GM18909 (cell line): ENCODE data around the gene FAM120A.
"Not testable (repeated sequence)": the region's sequence is repeated elsewhere in the genome, so short reads cannot be mapped to it uniquely, and the experiment has no call there.

ENCODE experiments used
- ATAC-seq: cut with Tn5 transposase; IDR thresholded peaks from one replicate; pipeline ENCODE4 v1.9.1; 2021; ENCODE audit warnings: mild to moderate bottlenecking; ENCODE audit not compliant: unreplicated experiment, poor library complexity

The FAM120A gene

GRCh38 chr9:93507768-93508167 is 56.3 kb downstream of the FAM120A start:
- no peak for ATAC-seq

DNA sequence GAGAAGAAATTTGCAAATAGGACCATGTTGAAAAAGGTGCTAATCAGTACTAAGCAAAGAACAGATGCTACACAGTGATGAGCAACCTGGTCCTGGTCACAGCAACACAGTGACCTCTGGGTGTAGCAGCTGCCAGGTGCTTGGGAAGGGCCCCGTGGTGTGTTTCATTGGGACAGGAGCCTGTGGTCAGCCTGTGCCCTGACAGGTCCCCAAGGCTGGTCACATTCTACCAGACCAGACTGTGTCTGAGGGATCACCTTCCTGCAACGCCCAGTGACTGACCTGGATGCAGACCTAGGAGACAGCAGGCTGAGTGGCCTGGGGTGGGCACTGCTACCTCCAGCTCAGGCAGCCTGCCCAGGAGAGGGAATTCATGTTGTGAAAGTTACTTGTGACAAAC is 56.7 kb downstream of the FAM120A start:
- ATAC-seq, result no peak

DNA sequence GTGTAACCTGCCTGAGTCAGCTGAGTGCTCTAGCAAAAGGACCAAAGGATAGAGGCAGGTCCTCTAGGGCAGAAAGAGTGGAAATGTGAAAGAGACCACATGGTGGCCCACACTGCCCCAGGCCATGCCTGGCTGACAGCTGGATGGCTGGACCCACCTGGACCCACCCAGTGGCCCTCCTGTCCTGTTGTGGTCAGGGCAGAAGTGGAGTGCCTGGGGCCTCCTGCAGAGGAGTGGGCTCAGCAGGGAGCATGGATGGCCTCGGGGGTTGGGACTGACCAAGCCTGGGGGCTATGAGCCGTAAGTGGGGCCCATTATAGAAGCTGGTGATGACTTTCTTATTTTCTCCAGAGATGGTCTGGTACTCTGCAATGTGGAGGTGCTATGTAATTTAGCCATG is 57.6 kb downstream of the FAM120A start:
- ATAC-seq, result no peak

- ATAC-seq, result no peak
Observed at GRCh38 chr9:93510041-93510440, 58.6 kb downstream of the FAM120A start.

- not testable (repeated sequence) for ATAC-seq
Observed at GRCh38 chr9:93511228-93511627, 59.7 kb downstream of the FAM120A start.

DNA sequence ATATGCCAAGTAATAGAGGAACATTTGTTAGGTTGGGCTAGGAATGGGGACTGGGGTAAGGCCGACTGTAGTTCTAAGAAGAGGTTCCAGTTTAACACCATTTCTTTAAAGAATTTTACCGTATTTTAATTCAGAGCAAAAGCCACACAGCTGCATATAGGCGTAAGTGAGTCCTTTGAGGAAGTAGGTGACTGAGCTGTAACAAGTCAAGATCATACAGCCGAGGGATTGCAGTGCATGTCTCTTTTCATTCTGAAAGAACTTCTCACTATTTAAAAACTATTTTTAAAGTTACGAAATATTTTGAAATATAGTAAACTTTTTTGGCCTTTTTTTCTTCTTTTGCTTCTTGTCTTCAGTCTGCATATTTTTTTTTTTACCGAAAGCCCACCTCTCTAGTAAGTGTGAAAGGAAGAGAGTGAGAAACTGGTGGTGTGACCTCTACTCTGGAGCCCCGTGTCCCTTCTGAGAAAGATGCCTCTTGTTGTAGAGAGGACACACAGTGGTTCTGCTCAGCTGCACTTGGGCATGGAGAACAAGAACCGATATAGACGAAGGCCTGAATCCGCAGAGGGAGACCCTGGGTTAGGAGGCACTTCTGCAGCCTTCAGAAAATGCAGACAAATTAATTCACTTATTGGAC is 60.8 kb downstream of the FAM120A start:
- ATAC-seq, result not testable (repeated sequence)

GRCh38 chr9:93513606-93514005 is 62.1 kb downstream of the FAM120A start:
- ATAC-seq, result no peak

GRCh38 chr9:93517331-93517730 is 65.8 kb downstream of the FAM120A start:
- ATAC-seq, result no peak

GRCh38 chr9:93520523-93520922 is 69.0 kb downstream of the FAM120A start:
- no peak for ATAC-seq

DNA sequence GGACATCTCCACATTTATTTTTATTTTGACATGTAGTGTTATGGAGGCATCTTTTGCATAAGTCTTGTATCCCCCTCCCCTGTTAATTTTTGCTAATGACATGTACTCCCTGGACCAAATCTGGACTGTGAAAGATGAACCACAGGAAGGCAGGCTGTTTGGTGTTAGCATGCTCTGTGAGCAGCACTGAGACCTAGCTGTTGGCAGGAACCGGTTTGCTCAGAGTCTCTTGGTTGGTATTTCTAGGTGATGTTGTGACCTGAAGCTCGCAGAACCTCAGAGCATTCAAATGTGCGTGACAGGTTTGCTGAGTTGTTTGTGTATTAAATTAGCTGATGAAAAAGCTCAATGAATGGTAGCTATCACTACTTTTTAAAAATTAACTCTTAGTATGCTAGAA is 71.3 kb downstream of the FAM120A start:
- ATAC-seq, result no peak

- ATAC-seq, result no peak
Observed at GRCh38 chr9:93523518-93524144, 72.1 kb downstream of the FAM120A start.

GRCh38 chr9:93525476-93525875 is 74.0 kb downstream of the FAM120A start:
- no peak for ATAC-seq

DNA sequence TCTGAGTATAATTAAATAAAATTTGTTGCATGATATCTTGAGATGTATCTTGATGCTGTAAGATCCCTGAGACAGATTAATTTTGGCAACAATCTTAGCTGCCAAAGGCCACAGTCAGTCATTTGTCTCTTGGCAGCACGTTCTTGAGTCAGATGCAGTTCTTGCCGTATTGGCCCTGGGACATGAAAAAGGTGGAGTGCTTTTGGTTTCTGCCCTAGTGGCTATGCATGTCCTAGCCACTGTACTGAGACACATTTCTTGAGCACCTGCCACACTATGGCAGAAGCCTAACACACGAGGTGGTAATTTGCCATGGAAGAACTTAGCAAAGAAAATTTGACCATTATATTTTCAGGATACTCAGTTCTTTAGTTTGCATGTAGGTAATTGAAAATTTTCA is 79.9 kb downstream of the FAM120A start:
- ATAC-seq, result no peak

GRCh38 chr9:93532141-93532540 is 80.7 kb downstream of the FAM120A start:
- no peak for ATAC-seq

GRCh38 chr9:93533863-93534262 is 82.4 kb downstream of the FAM120A start:
- ATAC-seq, result no peak

DNA sequence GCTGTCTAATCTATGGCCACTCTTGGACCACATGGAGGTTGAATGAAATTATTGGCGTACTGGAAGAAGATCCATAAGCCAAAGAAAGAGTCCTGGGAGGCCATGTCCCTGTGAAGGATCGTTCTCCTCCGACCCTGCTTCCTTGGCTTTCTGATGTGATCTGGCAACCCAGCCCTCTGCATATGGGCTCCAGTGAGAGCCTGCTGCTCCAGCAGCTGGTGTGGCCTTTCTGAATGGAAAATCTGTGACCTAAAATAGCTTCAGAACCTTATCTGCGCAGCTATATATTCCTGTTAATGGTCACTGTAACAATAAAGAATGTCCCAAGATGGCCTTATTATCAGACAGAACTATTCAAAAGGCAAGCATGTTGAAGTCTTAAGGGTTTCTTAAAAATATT is 84.7 kb downstream of the FAM120A start:
- no peak for ATAC-seq

DNA sequence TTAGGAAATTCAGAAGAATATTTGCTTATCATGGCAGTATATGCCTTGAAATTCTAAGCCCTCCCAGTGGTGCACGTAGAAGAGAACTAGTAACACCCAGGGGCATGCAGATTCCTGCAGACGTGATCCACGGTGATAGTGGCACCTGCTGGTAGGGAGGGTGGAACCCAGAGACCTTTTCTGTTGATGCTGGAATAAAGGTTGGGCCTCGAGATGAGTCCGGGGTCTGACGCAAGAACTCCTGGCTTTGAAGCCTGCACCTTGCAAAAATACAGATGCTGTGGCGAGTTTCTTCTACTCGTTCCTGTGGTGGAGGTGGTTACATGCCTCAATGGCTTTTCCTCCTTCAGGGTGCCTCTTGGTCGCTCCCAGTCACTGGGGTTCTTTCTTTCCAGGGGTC is 85.4 kb downstream of the FAM120A start:
- ATAC-seq, result no peak

- no peak for ATAC-seq
Observed at GRCh38 chr9:93540305-93540704, 88.8 kb downstream of the FAM120A start.

GRCh38 chr9:93541005-93541404 is 89.5 kb downstream of the FAM120A start:
- no peak for ATAC-seq

DNA sequence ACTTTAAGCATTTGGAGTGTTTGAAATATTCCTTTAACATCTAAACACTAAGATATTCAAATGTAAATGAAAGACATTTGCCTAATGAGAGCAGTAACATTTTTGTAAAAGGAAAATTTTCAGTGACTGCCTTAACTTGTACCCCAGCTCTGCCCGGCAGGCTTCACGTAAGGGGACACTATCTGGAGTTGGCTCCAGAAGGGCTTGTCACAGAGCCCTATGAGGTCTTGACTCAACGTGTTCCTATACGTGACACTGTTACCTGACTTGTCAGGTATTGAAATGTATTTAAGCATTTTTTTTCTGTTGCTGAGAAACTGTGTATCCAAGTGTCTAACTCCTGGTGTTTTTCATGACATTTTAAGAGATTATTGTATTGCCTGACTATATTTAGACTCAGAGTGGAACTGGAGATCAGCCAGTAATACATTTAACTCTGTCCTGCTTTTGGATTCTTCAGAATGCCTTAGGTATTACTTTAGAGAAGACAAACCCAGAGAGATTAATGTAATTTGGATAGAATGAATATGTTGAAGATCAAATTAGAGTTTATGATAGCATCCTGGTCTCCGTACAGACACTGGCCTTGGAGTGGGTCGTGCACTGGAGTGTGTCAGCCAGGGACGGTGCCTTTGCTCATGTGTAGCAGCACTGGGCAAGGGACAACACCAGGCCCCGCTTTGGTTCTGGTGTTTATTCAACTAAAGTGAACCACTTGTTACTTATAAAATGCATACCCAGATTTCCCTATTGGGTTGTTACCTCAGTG is 90.3 kb downstream of the FAM120A start:
- ATAC-seq, result no peak

DNA sequence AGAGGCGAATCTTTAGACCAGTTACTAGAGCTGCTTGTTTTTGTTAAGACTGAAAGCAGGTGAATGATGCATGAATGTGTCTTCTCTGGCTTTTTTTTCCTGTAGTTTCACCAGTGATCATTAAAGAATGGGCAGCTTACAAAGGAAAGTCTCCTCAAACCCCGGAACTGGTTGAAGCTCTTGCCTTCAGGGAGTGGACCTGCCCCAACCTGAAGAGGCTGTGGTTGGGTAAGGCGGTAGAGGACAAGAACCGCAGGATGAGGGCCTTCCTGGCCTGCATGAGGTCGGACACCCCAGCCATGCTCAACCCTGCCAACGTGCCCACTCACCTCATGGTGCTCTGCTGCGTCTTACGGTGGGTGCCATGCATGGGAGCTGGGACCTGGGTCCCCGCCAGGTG is 91.6 kb downstream of the FAM120A start:
- no peak for ATAC-seq

- ATAC-seq, result no peak
Observed at GRCh38 chr9:93546356-93546755, 94.9 kb downstream of the FAM120A start.
